A549 (cell line): ENCODE results near the gene UBAC2.
"Not testable (repeated sequence)": the region's sequence is repeated elsewhere in the genome, so short reads cannot be mapped to it uniquely, and the experiment has no call there.

Experiments used
- BHLHE40 ChIP-seq: IDR thresholded peaks from 2 replicates; pipeline ENCODE4 v1.6.1; 2012; ENCODE audit warnings: low read depth, low read length, inconsistent platforms
- TF ChIP-seq, protein P1 (sequence below): fragments of >200 bp; sonication (Bioruptor Twin); formaldehyde crosslinking; IDR thresholded peaks from 3 replicates; pipeline ENCODE4 v1.5.1; 2016
- TF ChIP-seq, protein P2 (sequence below): fragments of 150-350 bp; IDR thresholded peaks from 2 replicates; pipeline ENCODE4 v1.6.1; 2014; ENCODE audit warnings: low read depth, mild to moderate bottlenecking, low read length

DNA sequence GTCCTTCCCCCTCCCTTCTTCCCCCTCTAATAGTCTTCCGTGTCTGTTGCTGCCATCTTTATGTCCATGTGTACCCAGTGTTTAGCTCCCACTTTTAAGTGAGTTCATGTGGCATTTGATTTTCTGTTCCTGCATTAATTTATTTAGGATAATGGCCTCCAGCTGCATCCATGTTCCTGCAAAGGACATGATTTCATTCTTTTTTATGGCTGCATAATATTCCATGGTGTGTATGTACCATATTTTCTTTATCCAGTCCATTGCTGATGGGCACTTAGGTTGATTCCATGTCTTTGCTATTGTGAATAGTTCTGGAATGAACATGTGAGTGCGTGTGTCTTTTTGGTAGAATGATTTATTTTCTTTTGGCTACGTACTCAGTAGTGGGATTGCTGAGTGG is 48.5 kb downstream of the UBAC2 start:
- TF ChIP-seq, protein P1, sequence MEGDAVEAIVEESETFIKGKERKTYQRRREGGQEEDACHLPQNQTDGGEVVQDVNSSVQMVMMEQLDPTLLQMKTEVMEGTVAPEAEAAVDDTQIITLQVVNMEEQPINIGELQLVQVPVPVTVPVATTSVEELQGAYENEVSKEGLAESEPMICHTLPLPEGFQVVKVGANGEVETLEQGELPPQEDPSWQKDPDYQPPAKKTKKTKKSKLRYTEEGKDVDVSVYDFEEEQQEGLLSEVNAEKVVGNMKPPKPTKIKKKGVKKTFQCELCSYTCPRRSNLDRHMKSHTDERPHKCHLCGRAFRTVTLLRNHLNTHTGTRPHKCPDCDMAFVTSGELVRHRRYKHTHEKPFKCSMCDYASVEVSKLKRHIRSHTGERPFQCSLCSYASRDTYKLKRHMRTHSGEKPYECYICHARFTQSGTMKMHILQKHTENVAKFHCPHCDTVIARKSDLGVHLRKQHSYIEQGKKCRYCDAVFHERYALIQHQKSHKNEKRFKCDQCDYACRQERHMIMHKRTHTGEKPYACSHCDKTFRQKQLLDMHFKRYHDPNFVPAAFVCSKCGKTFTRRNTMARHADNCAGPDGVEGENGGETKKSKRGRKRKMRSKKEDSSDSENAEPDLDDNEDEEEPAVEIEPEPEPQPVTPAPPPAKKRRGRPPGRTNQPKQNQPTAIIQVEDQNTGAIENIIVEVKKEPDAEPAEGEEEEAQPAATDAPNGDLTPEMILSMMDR, result not testable (repeated sequence)
- TF ChIP-seq BHLHE40, result not testable (repeated sequence)
- TF ChIP-seq, protein P2, sequence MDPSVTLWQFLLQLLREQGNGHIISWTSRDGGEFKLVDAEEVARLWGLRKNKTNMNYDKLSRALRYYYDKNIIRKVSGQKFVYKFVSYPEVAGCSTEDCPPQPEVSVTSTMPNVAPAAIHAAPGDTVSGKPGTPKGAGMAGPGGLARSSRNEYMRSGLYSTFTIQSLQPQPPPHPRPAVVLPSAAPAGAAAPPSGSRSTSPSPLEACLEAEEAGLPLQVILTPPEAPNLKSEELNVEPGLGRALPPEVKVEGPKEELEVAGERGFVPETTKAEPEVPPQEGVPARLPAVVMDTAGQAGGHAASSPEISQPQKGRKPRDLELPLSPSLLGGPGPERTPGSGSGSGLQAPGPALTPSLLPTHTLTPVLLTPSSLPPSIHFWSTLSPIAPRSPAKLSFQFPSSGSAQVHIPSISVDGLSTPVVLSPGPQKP, result not testable (repeated sequence)
